Measurements from ENCODE around the gene ERICH6. TPM values are rescaled to one million over a fixed set of nuclear protein-coding genes. Genes with fewer than 3 reads are reported as not detected.
"Not testable (repeated sequence)": the region's sequence is repeated elsewhere in the genome, so short reads cannot be mapped to it uniquely, and the experiment has no call there.

The ERICH6 gene
- total RNA-seq, 2 donors from 2014 or later: 0.26 TPM; not detected in 1

GRCh38 chr3:150631515-150632221 lies 72.1 kb downstream of the ERICH6 start:
- Histone ChIP-seq H3K36me3 (replicated peaks in 1 of 2; ENCODE audit: insufficient read depth in 1 of 2, low read depth in 2 of 2) (peaks cover 3 to 10% of the 10 kb centered on the region in 2 donors), H3K4me3 (no peak overlapping the region), H3K4me1 (peaks cover 3% of the 10 kb centered on the region), H3K9me3 (no peaks in the 10 kb centered on the region), H3K27ac (no peak overlapping the region), H3K27me3 (no peaks in the 10 kb centered on the region)
- no peak for DNase-seq
- ATAC-seq: no peak
- intact Hi-C loops (cut with DNase I): no loop called here
- WGBS, 2 donors: 89% methylated on average over 7 of the region's 7 CpGs
- TF ChIP-seq CTCF (IDR thresholded peaks at IDR 0.05) (no peak), POLR2A (IDR thresholded peaks at IDR 0.05) (no peak)

- Histone ChIP-seq H3K36me3 (replicated peaks in 1 of 2; ENCODE audit: insufficient read depth in 1 of 2, low read depth in 2 of 2) (peaks cover 3 to 16% of the 10 kb centered on the region in 2 donors), H3K27ac (no peak overlapping the region), H3K4me3 (no peak overlapping the region), H3K4me1 (no peaks in the 10 kb centered on the region), H3K9me3 (no peaks in the 10 kb centered on the region), H3K27me3 (no peaks in the 10 kb centered on the region)
- TF ChIP-seq POLR2A (IDR thresholded peaks at IDR 0.05) (no peak), CTCF (IDR thresholded peaks at IDR 0.05) (no peak)
- no peak for ATAC-seq
- DNase-seq: no peak
- intact Hi-C loops (cut with DNase I): no loop called here
- 70 to 78% methylated on average over 2 of the region's 2 CpGs for WGBS, 2 donors
Observed at GRCh38 chr3:150627557-150627956, 76.2 kb downstream of the ERICH6 start.

- no peak overlapping the region for H3K4me3 ChIP-seq
- no peaks in the 10 kb centered on the region for H3K4me1 ChIP-seq
- WGBS, 2 donors: 100% methylated on average over 2 of the region's 2 CpGs
- no peaks in the 10 kb centered on the region for H3K9me3 ChIP-seq
- DNase-seq (no peak), ATAC-seq (no peak)
- no peak overlapping the region for H3K27ac ChIP-seq
- H3K36me3 ChIP-seq (replicated peaks in 1 of 2; ENCODE audit: insufficient read depth in 1 of 2, low read depth in 2 of 2): peaks cover 3 to 16% of the 10 kb centered on the region in 2 donors
- no peaks in the 10 kb centered on the region for H3K27me3 ChIP-seq
- TF ChIP-seq POLR2A (IDR thresholded peaks at IDR 0.05) (no peak), CTCF (IDR thresholded peaks at IDR 0.05) (no peak)
- intact Hi-C loops (cut with DNase I): no loop called here
Observed at GRCh38 chr3:150626148-150626930, 77.4 kb downstream of the ERICH6 start.

GRCh38 chr3:150623945-150624344 lies 79.8 kb downstream of the ERICH6 start:
- no peaks in the 10 kb centered on the region for H3K27me3 ChIP-seq
- intact Hi-C loops (cut with DNase I): no loop called here
- TF ChIP-seq POLR2A (IDR thresholded peaks at IDR 0.05): no peak
- no peak for TF ChIP-seq CTCF (IDR thresholded peaks at IDR 0.05)
- no peak overlapping the region for H3K27ac ChIP-seq
- no peak for DNase-seq
- H3K4me3 ChIP-seq: no peak overlapping the region
- ATAC-seq: no peak
- H3K36me3 ChIP-seq (replicated peaks in 1 of 2; ENCODE audit: insufficient read depth in 1 of 2, low read depth in 2 of 2): peaks cover 3 to 16% of the 10 kb centered on the region in 2 donors
- no peaks in the 10 kb centered on the region for H3K9me3 ChIP-seq
- 100% methylated on average over 1 of the region's 1 CpG for WGBS, 2 donors
- no peaks in the 10 kb centered on the region for H3K4me1 ChIP-seq

GRCh38 chr3:150622955-150623354 lies 80.8 kb downstream of the ERICH6 start:
- DNase-seq; H3K4me1 ChIP-seq; H3K27ac ChIP-seq; H3K9me3 ChIP-seq; intact Hi-C loops (cut with DNase I); H3K4me3 ChIP-seq; H3K27me3 ChIP-seq; ATAC-seq: not testable (repeated sequence)
- H3K36me3 ChIP-seq (replicated peaks in 1 of 2; ENCODE audit: insufficient read depth in 1 of 2, low read depth in 2 of 2): peaks cover 3 to 16% of the 10 kb centered on the region in 2 donors

Data from body of pancreas (tissue), 4 donors.